DLD1 (cell line): ENCODE measurements around the gene SLC9A7.

Experiments
- in situ Hi-C: cut with HindIII; loops from 2 replicates; pipeline ENCODE4 v1.10.0; 2017; ENCODE audit warnings: low sequenced_read_pairs

The SLC9A7 gene

GRCh38 chrX:46707274-46707965 is 51.5 kb downstream of the SLC9A7 start:
- in situ Hi-C loops, result no loop called here

DNA sequence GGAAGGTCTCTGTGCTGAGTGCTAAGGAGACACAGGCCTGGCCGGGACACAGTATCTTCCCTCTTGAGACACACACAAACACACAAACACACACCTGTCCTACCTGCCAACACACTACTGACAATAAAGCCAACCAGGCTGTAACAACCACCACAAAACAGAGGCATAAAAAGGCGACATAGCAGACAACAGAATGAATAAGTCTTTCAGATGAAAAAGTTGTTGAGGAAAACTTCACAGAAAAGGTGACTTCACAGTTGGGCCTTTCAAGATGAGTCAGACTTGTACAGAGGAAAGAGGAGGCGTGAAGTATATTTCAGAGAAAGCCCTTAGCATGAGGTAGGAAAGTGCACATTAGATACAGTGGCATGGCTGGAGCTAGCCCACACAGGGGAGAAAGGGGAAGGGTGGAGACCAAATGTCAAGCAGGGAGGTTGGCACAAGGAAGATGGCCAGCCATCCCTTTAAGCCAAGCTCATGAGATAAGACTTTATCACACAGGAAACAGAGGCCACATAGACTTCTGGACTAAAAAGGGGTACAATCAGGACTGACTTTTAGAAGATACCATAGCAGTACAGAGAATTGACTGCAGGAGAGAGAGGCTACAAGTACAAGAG is 54.0 kb downstream of the SLC9A7 start:
- in situ Hi-C loops, result no loop called here

- in situ Hi-C loops, result no loop called here
These were observed 54.9 kb downstream of the SLC9A7 start for GRCh38 chrX:46703980-46704379.

GRCh38 chrX:46698691-46699090 is 60.2 kb downstream of the SLC9A7 start:
- in situ Hi-C loops, result no loop called here

DNA sequence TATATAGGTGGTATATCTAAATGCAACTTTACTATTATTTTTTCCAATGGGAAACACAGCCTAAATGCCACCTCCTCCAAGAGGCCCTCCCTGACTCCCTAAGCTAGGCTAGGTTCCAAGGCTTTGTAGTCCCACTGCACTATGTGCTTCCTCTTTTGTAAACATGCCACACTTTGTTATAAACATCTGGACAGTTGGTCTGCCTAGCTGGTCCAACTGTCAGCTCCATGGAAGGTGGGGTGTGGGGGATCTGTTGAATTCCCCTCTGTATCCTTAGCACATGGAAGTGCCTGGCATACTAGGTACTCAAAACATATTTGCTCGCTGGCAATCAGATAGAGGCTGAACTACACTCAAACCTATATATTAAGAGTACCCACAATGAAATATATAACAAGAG is 63.4 kb downstream of the SLC9A7 start:
- in situ Hi-C loops, result no loop called here

GRCh38 chrX:46694549-46694948 is 64.4 kb downstream of the SLC9A7 start:
- in situ Hi-C loops, result no loop called here

GRCh38 chrX:46693149-46693548 is 65.8 kb downstream of the SLC9A7 start:
- in situ Hi-C loops, result no loop called here

- in situ Hi-C loops, result no loop called here
These were observed 68.1 kb downstream of the SLC9A7 start for GRCh38 chrX:46690818-46691217.

- in situ Hi-C loops, result no loop called here
These were observed 71.3 kb downstream of the SLC9A7 start for GRCh38 chrX:46687619-46688018.

- in situ Hi-C loops, result no loop called here
These were observed 72.8 kb downstream of the SLC9A7 start for GRCh38 chrX:46686003-46686645.

DNA sequence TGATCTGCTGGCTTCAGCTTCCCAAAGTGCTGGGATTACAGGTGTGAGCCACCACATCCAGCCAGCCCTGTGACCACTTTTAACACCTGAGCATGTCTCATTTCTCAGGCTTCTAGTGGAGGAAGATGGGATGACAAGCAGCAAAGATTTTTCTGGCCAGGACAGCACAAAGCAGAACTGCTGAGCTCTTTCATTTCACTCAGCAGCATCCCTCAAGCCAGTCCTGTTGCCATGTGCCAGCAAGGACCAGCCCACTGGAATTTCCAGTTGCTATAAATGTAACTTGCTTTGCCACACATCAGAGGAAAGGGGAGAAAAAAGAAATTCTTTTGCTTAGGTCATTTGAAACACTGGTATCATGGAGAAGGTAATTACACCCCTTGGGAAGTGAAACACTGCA is 75.9 kb downstream of the SLC9A7 start:
- in situ Hi-C loops, result no loop called here

DNA sequence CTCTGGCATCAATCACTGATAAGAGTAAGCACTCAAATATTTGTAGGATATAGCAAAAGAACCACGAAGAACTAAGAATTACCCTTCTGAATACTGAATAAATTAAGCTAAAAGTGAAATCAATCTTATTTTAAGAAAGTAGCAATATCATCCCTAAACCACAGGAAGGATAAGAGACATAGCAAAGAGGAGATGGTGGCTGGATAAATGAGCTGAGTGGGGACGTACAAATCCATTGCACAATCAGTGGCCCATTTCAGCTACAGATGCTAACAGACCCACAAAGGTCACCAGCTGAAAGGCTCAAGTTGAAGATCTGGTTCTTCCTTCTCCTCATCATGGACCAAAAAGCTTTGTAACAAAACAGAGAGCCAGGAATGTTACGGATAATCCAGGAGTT is 77.1 kb downstream of the SLC9A7 start:
- in situ Hi-C loops, result no loop called here

- in situ Hi-C loops, result no loop called here
These were observed 80.7 kb downstream of the SLC9A7 start for GRCh38 chrX:46678232-46678631.

DNA sequence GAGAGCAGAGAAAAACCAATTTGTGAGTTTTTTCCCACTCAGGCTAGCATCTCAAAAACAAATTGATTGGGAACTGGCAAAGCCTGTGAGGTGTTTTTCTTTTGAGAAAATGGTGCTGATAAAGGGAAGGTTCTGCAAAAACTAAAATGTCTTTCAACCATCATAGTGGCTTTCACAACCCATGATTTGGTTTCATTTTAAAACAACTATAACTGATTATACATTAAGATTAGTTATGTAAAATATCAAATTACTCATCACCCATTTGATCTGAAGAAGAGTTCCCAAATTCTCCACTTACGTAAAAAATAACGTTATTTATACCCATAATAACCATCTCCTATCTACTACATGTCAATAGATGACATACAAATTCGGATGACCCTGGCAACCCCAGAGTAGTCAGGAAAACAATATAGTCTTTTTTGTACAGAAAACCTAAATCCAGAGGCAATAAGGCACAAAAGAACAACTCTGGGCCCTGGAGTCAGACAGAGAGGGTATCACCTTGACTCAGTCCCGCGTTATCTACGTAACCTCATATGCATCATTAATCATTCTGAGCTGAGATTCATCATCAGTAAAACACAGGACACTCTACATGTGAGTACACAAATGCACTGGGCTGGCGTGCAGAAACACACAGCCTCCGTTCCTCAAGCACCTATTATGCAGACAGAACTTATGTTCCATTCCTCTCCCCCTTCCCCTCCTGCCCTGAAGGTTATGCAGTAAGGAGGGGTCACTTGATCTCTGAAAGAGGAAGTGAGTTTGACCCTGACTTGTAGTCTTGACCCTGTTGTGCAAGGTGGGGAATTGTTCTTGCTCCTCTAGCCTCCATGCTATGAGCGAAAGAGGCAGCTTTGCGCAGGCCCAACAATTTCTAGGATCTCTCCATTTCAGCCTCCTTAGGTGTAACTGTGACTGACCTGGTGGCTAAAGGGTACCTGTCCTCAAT is 82.2 kb downstream of the SLC9A7 start:
- in situ Hi-C loops, result no loop called here

- in situ Hi-C loops, result no loop called here
These were observed 85.1 kb downstream of the SLC9A7 start for GRCh38 chrX:46673620-46674359.

- in situ Hi-C loops, result no loop called here
These were observed 88.6 kb downstream of the SLC9A7 start for GRCh38 chrX:46670316-46670715.

- in situ Hi-C loops, result no loop called here
These were observed 92.1 kb downstream of the SLC9A7 start for GRCh38 chrX:46666831-46667230.

GRCh38 chrX:46665232-46666152 is 93.4 kb downstream of the SLC9A7 start:
- in situ Hi-C loops, result no loop called here

GRCh38 chrX:46662188-46662958 is 96.5 kb downstream of the SLC9A7 start:
- in situ Hi-C loops, result no loop called here
